ENCODE data around the gene NT5DC3. TPM values are rescaled to one million over a fixed set of nuclear protein-coding genes. Genes with fewer than 3 reads are reported as not detected.

The NT5DC3 gene
- polyA plus RNA-seq, 3 donors, result 0.27 to 4.8 (median 0.93) TPM

GRCh38 chr12:103814436-103814835 lies 26.6 kb downstream of the NT5DC3 start:
- Mint-ChIP-seq H3K9me3 (peaks cover 0 to 2% (median 0%) of the 10 kb centered on the region in 7 donors), H3K4me1 (peaks cover 6% of the 10 kb centered on the region), H3K27me3 (ENCODE audit: low read depth in 3 of 3) (no peaks in the 10 kb centered on the region), H3K4me3 (no peak overlapping the region), H3K27ac (peak overlapping the region in 1 of 7 donors; percentile 34), H3K36me3 (peaks cover 20 to 46% of the 10 kb centered on the region in 2 donors)
- intact Hi-C loops (cut with micrococcal nuclease), result no loop called here
- Histone ChIP-seq H3K9me3 (replicated peaks in 1 of 2; ENCODE audit: control insufficient read depth in 1 of 2, insufficient read depth in 1 of 2, low read length in 2 of 2) (no peaks in the 10 kb centered on the region), H3K27ac (ENCODE audit: low read depth in 1 of 2, low read length in 2 of 2) (no peak overlapping the region), H3K4me2 (replicated peaks; ENCODE audit: extremely low read depth, low read length, poor library complexity, severe bottlenecking) (no peak overlapping the region), H3K79me2 (ENCODE audit: insufficient read depth, low read length) (no peaks in the 10 kb centered on the region), H3K36me3 (replicated peaks in 1 of 2; ENCODE audit: control insufficient read depth in 1 of 2, insufficient read depth in 2 of 2, low read length in 2 of 2) (peaks cover 0 to 18% of the 10 kb centered on the region in 2 donors), H4K20me1 (ENCODE audit: insufficient read depth, low read length) (no peaks in the 10 kb centered on the region), H2AFZ (ENCODE audit: insufficient read depth, low read depth, low read length, poor library complexity, severe bottlenecking) (no peak overlapping the region), H3K4me3 (replicated peaks in 1 of 3; ENCODE audit: low read depth in 2 of 3, low read length in 3 of 3) (no peak overlapping the region), H3K4me1 (ENCODE audit: control insufficient read depth in 1 of 2, insufficient read depth in 2 of 2, low read length in 2 of 2) (no peaks in the 10 kb centered on the region), H3K9ac (ENCODE audit: insufficient read depth, low read length, poor library complexity, severe bottlenecking) (no peak overlapping the region), H3K27me3 (ENCODE audit: control insufficient read depth in 2 of 2, insufficient read depth in 2 of 2, low read length in 2 of 2) (no peaks in the 10 kb centered on the region)
- DNase-seq, result no peak
- no CpG with 5 or more reads among the region's 3 CpGs for WGBS (ENCODE audit: insufficient coverage)
- TF ChIP-seq, protein P1, sequence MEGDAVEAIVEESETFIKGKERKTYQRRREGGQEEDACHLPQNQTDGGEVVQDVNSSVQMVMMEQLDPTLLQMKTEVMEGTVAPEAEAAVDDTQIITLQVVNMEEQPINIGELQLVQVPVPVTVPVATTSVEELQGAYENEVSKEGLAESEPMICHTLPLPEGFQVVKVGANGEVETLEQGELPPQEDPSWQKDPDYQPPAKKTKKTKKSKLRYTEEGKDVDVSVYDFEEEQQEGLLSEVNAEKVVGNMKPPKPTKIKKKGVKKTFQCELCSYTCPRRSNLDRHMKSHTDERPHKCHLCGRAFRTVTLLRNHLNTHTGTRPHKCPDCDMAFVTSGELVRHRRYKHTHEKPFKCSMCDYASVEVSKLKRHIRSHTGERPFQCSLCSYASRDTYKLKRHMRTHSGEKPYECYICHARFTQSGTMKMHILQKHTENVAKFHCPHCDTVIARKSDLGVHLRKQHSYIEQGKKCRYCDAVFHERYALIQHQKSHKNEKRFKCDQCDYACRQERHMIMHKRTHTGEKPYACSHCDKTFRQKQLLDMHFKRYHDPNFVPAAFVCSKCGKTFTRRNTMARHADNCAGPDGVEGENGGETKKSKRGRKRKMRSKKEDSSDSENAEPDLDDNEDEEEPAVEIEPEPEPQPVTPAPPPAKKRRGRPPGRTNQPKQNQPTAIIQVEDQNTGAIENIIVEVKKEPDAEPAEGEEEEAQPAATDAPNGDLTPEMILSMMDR (IDR thresholded peaks at IDR 0.05), result no peak

- no peaks in the 10 kb centered on the region for H3K79me2 ChIP-seq (ENCODE audit: insufficient read depth, low read length)
- H3K4me2 ChIP-seq (replicated peaks; ENCODE audit: extremely low read depth, low read length, poor library complexity, severe bottlenecking), result no peak overlapping the region
- H3K27ac Mint-ChIP-seq, result peak overlapping the region in 2 of 7 donors; percentile 34 to 40
Measured at GRCh38 chr12:103813949-103814348, 27.1 kb downstream of the NT5DC3 start.

More at GRCh38 chr12:103813949-103814348, 27.1 kb downstream of the NT5DC3 start:
- no peaks in the 10 kb centered on the region for H4K20me1 ChIP-seq (ENCODE audit: insufficient read depth, low read length)
- H3K9me3 ChIP-seq (replicated peaks in 1 of 2; ENCODE audit: control insufficient read depth in 1 of 2, insufficient read depth in 1 of 2, low read length in 2 of 2), result no peaks in the 10 kb centered on the region
- H3K27me3 Mint-ChIP-seq (ENCODE audit: low read depth in 3 of 3), result no peaks in the 10 kb centered on the region
- H3K4me3 ChIP-seq (replicated peaks in 1 of 3; ENCODE audit: low read depth in 2 of 3, low read length in 3 of 3), result no peak overlapping the region
- DNase-seq, result no peak
- no peaks in the 10 kb centered on the region for H3K27me3 ChIP-seq (ENCODE audit: control insufficient read depth in 2 of 2, insufficient read depth in 2 of 2, low read length in 2 of 2)
- H3K9me3 Mint-ChIP-seq, result peaks cover 0 to 3% (median 0%) of the 10 kb centered on the region in 7 donors
- intact Hi-C loops (cut with micrococcal nuclease), result no loop called here
- no CpG with 5 or more reads among the region's 4 CpGs for whole genome bisulfite sequencing (ENCODE audit: insufficient coverage)
- TF ChIP-seq, protein P1 (IDR thresholded peaks at IDR 0.05), result no peak
- no peak overlapping the region for H2AFZ ChIP-seq (ENCODE audit: insufficient read depth, low read depth, low read length, poor library complexity, severe bottlenecking)
- H3K9ac ChIP-seq (ENCODE audit: insufficient read depth, low read length, poor library complexity, severe bottlenecking), result no peak overlapping the region
- H3K27ac ChIP-seq (ENCODE audit: low read depth in 1 of 2, low read length in 2 of 2), result no peak overlapping the region
- H3K36me3 Mint-ChIP-seq, result peaks cover 24 to 48% of the 10 kb centered on the region in 2 donors
- peaks cover 6% of the 10 kb centered on the region for H3K4me1 Mint-ChIP-seq
- no peak overlapping the region for H3K4me3 Mint-ChIP-seq
- H3K36me3 ChIP-seq (replicated peaks in 1 of 2; ENCODE audit: control insufficient read depth in 1 of 2, insufficient read depth in 2 of 2, low read length in 2 of 2), result peaks cover 0 to 18% of the 10 kb centered on the region in 2 donors
- H3K4me1 ChIP-seq (ENCODE audit: control insufficient read depth in 1 of 2, insufficient read depth in 2 of 2, low read length in 2 of 2), result no peaks in the 10 kb centered on the region
